ENCODE data around the gene CMIP.

Gene CMIP

DNA sequence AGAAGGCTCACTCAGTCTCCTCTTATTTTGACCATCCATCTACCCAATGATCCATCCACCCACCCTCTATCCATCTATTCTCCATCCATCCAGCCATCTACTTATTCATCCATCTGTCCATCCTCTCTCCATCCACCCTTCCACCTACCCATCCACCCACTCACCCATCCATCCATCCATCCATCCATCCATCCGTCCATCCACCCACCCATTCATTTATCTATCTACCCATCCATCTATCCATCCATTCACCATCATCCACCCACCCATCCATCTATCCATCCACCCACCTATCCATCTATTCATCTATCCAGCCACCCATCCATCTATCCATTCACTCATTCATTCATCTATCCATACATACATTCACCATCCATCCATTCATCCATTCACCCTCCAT, 288.7 kb downstream of the CMIP start:
- no peak overlapping the region for H3K18ac ChIP-seq (ENCODE audit: low read depth in 1 of 2, low read length in 2 of 2)
- H3K14ac ChIP-seq (ENCODE audit: low read length in 2 of 2), result no peak overlapping the region
- no peaks in the 10 kb centered on the region for H3K36me3 ChIP-seq (ENCODE audit: control insufficient read depth in 1 of 2, insufficient read depth in 2 of 2, low read depth in 1 of 2, low read length in 2 of 2)
- H3K4me3 ChIP-seq (ENCODE audit: insufficient read depth in 1 of 2, low read depth in 1 of 2, low read length in 2 of 2), result no peak overlapping the region
- peaks cover 0 to 14% of the 10 kb centered on the region in 2 experiments for H3K27me3 ChIP-seq (ENCODE audit: control insufficient read depth in 1 of 2, insufficient read depth in 1 of 2, low read length in 2 of 2)
- H2BK5ac ChIP-seq (ENCODE audit: low read depth, low read length, poor library complexity, severe bottlenecking), result no peak overlapping the region
- no peak for DNase-seq
- WGBS, result 68% methylated on average over 1 of the region's 1 CpG
- no peak overlapping the region for H3K27ac ChIP-seq (ENCODE audit: low read length, poor library complexity, severe bottlenecking)
- H3K4ac ChIP-seq (ENCODE audit: low read depth in 1 of 2, low read length in 2 of 2), result no peak overlapping the region
- no peak overlapping the region for H2BK15ac ChIP-seq (ENCODE audit: low read depth, poor library complexity, severe bottlenecking)
- no peak overlapping the region for H2BK12ac ChIP-seq (ENCODE audit: low read length in 2 of 2)
- H4K91ac ChIP-seq (ENCODE audit: low read length), result no peak overlapping the region
- no peak overlapping the region for H2BK120ac ChIP-seq (ENCODE audit: low read depth, low read length)
- no peaks in the 10 kb centered on the region for H3K9me3 ChIP-seq (ENCODE audit: control insufficient read depth, low read length)
- peaks cover 16% of the 10 kb centered on the region for H3K4me1 ChIP-seq (ENCODE audit: control insufficient read depth, insufficient read depth, low read depth, low read length)
- H3K9ac ChIP-seq (ENCODE audit: low read length), result no peak overlapping the region
- no peaks in the 10 kb centered on the region for H3K79me1 ChIP-seq (replicated peaks; ENCODE audit: low read length, poor library complexity, severe bottlenecking)
- no peak overlapping the region for H2AFZ ChIP-seq (ENCODE audit: low read depth, low read length)
- no peak overlapping the region for H2AK5ac ChIP-seq (ENCODE audit: low read length, severe bottlenecking)
- no peak overlapping the region for H3K23ac ChIP-seq (ENCODE audit: low read length in 2 of 2)
- H3K4me2 ChIP-seq (ENCODE audit: low read length, poor library complexity, severe bottlenecking), result no peak overlapping the region
- H4K8ac ChIP-seq (ENCODE audit: low read length), result no peak overlapping the region

- Histone ChIP-seq H2BK120ac (ENCODE audit: low read depth, low read length) (no peak overlapping the region), H3K4me1 (ENCODE audit: control insufficient read depth, insufficient read depth, low read depth, low read length) (peaks cover 13% of the 10 kb centered on the region), H3K36me3 (ENCODE audit: control insufficient read depth in 1 of 2, insufficient read depth in 2 of 2, low read depth in 1 of 2, low read length in 2 of 2) (no peaks in the 10 kb centered on the region), H2BK12ac (ENCODE audit: low read length in 2 of 2) (no peak overlapping the region), H2BK15ac (ENCODE audit: low read depth, poor library complexity, severe bottlenecking) (no peak overlapping the region), H3K27ac (ENCODE audit: low read length, poor library complexity, severe bottlenecking) (no peak overlapping the region), H3K79me1 (replicated peaks; ENCODE audit: low read length, poor library complexity, severe bottlenecking) (no peaks in the 10 kb centered on the region), H3K23ac (ENCODE audit: low read length in 2 of 2) (no peak overlapping the region), H4K91ac (ENCODE audit: low read length) (no peak overlapping the region), H2AK5ac (ENCODE audit: low read length, severe bottlenecking) (no peak overlapping the region), H3K4ac (ENCODE audit: low read depth in 1 of 2, low read length in 2 of 2) (no peak overlapping the region), H3K4me3 (ENCODE audit: insufficient read depth in 1 of 2, low read depth in 1 of 2, low read length in 2 of 2) (no peak overlapping the region), H3K9me3 (ENCODE audit: control insufficient read depth, low read length) (no peaks in the 10 kb centered on the region), H2AFZ (ENCODE audit: low read depth, low read length) (no peak overlapping the region), H3K4me2 (ENCODE audit: low read length, poor library complexity, severe bottlenecking) (no peak overlapping the region), H2BK5ac (ENCODE audit: low read depth, low read length, poor library complexity, severe bottlenecking) (no peak overlapping the region), H3K27me3 (ENCODE audit: control insufficient read depth in 1 of 2, insufficient read depth in 1 of 2, low read length in 2 of 2) (peaks cover 0 to 6% of the 10 kb centered on the region in 2 experiments), H4K8ac (ENCODE audit: low read length) (no peak overlapping the region), H3K9ac (ENCODE audit: low read length) (no peak overlapping the region), H3K14ac (ENCODE audit: low read length in 2 of 2) (no peak overlapping the region), H3K18ac (ENCODE audit: low read depth in 1 of 2, low read length in 2 of 2) (no peak overlapping the region)
- no peak for DNase-seq
- WGBS, result 96% methylated on average over 6 of the region's 6 CpGs
Measured at GRCh38 chr16:81734632-81735434, 290.2 kb downstream of the CMIP start.

GRCh38 chr16:81737885-81738536, 293.4 kb downstream of the CMIP start:
- no peaks in the 10 kb centered on the region for H3K4me1 ChIP-seq (ENCODE audit: control insufficient read depth, insufficient read depth, low read depth, low read length)
- H2BK12ac ChIP-seq (ENCODE audit: low read length in 2 of 2), result no peak overlapping the region
- H3K14ac ChIP-seq (ENCODE audit: low read length in 2 of 2), result no peak overlapping the region
- H2BK15ac ChIP-seq (ENCODE audit: low read depth, poor library complexity, severe bottlenecking), result peak overlapping the region; percentile 73
- no peak overlapping the region for H2AK5ac ChIP-seq (ENCODE audit: low read length, severe bottlenecking)
- H4K8ac ChIP-seq (ENCODE audit: low read length), result no peak overlapping the region
- H3K27ac ChIP-seq (ENCODE audit: low read length, poor library complexity, severe bottlenecking), result no peak overlapping the region
- DNase-seq, result peak; percentile 73
- H3K36me3 ChIP-seq (ENCODE audit: control insufficient read depth in 1 of 2, insufficient read depth in 2 of 2, low read depth in 1 of 2, low read length in 2 of 2), result no peaks in the 10 kb centered on the region
- peaks cover 6 to 12% of the 10 kb centered on the region in 2 experiments for H3K27me3 ChIP-seq (ENCODE audit: control insufficient read depth in 1 of 2, insufficient read depth in 1 of 2, low read length in 2 of 2)
- WGBS, result 42% methylated on average over 20 of the region's 22 CpGs
- no peaks in the 10 kb centered on the region for H3K9me3 ChIP-seq (ENCODE audit: control insufficient read depth, low read length)
- peak overlapping the region; percentile 33 for H3K9ac ChIP-seq (ENCODE audit: low read length)
- no peak overlapping the region for H2BK5ac ChIP-seq (ENCODE audit: low read depth, low read length, poor library complexity, severe bottlenecking)
- no peak overlapping the region for H4K91ac ChIP-seq (ENCODE audit: low read length)
- H2BK120ac ChIP-seq (ENCODE audit: low read depth, low read length), result no peak overlapping the region
- H2AFZ ChIP-seq (ENCODE audit: low read depth, low read length), result no peak overlapping the region
- H3K79me1 ChIP-seq (replicated peaks; ENCODE audit: low read length, poor library complexity, severe bottlenecking), result no peaks in the 10 kb centered on the region
- peak overlapping the region in 1 of 2 experiments; percentile 65 for H3K4me3 ChIP-seq (ENCODE audit: insufficient read depth in 1 of 2, low read depth in 1 of 2, low read length in 2 of 2)
- H3K23ac ChIP-seq (ENCODE audit: low read length in 2 of 2), result no peak overlapping the region
- H3K4me2 ChIP-seq (ENCODE audit: low read length, poor library complexity, severe bottlenecking), result peak overlapping the region; percentile 11
- H3K4ac ChIP-seq (ENCODE audit: low read depth in 1 of 2, low read length in 2 of 2), result no peak overlapping the region
- H3K18ac ChIP-seq (ENCODE audit: low read depth in 1 of 2, low read length in 2 of 2), result no peak overlapping the region

DNA sequence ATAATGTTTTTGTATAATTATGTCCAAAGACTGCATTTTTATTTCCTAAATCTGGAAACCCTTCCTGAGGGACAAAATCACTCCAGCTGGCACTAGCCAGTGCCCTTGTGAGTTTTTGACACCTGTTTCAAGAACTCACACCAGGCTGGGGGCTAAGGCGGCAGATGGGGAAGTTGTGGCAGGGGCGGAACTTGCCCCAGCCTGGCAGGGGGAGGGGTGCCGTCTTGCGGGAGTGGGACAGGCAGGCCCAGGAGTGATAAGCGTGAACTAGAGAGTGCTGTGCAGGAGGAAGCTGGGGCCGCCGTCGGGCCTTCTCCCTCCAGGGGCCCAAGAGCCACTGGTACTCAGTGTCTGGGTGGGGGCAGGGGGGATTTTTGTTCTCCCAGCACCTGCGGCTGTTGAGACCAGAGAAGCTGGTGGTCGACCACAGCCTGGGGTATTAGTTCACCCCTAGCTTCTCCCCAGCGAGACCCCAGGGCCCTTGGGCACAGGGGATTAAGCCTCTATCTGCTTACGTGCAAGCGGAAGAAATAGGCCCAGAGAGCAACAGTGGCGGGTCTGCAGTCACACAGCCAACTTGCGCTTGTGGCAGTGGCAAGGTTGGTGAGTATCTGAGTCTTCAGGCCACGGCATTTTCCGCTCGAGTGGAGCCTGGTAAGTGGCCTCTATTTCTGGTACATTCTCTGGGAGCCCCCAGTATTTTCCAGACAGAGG, 294.3 kb downstream of the CMIP start:
- Histone ChIP-seq H2BK15ac (ENCODE audit: low read depth, poor library complexity, severe bottlenecking) (no peak overlapping the region), H2AFZ (ENCODE audit: low read depth, low read length) (no peak overlapping the region), H4K91ac (ENCODE audit: low read length) (no peak overlapping the region), H3K18ac (ENCODE audit: low read depth in 1 of 2, low read length in 2 of 2) (no peak overlapping the region), H3K27me3 (ENCODE audit: control insufficient read depth in 1 of 2, insufficient read depth in 1 of 2, low read length in 2 of 2) (peaks cover 10 to 16% of the 10 kb centered on the region in 2 experiments), H3K36me3 (ENCODE audit: control insufficient read depth in 1 of 2, insufficient read depth in 2 of 2, low read depth in 1 of 2, low read length in 2 of 2) (no peaks in the 10 kb centered on the region), H2BK120ac (ENCODE audit: low read depth, low read length) (no peak overlapping the region), H3K4me3 (ENCODE audit: insufficient read depth in 1 of 2, low read depth in 1 of 2, low read length in 2 of 2) (no peak overlapping the region), H3K9me3 (ENCODE audit: control insufficient read depth, low read length) (no peaks in the 10 kb centered on the region), H3K9ac (ENCODE audit: low read length) (no peak overlapping the region), H3K27ac (ENCODE audit: low read length, poor library complexity, severe bottlenecking) (no peak overlapping the region), H3K14ac (ENCODE audit: low read length in 2 of 2) (no peak overlapping the region), H2BK5ac (ENCODE audit: low read depth, low read length, poor library complexity, severe bottlenecking) (no peak overlapping the region), H4K8ac (ENCODE audit: low read length) (no peak overlapping the region), H3K23ac (ENCODE audit: low read length in 2 of 2) (no peak overlapping the region), H3K4ac (ENCODE audit: low read depth in 1 of 2, low read length in 2 of 2) (no peak overlapping the region), H2BK12ac (ENCODE audit: low read length in 2 of 2) (no peak overlapping the region), H3K4me2 (ENCODE audit: low read length, poor library complexity, severe bottlenecking) (no peak overlapping the region), H3K79me1 (replicated peaks; ENCODE audit: low read length, poor library complexity, severe bottlenecking) (no peaks in the 10 kb centered on the region), H3K4me1 (ENCODE audit: control insufficient read depth, insufficient read depth, low read depth, low read length) (no peaks in the 10 kb centered on the region), H2AK5ac (ENCODE audit: low read length, severe bottlenecking) (no peak overlapping the region)
- no peak for DNase-seq
- 66% methylated on average over 18 of the region's 18 CpGs for WGBS
